ENCODE results near the gene PKD2.
A peak's percentile ranks its signal among the peaks of the same experiment; 100 is the strongest.
"Not testable (repeated sequence)": the region's sequence is repeated elsewhere in the genome, so short reads cannot be mapped to it uniquely, and the experiment has no call there.

PKD2 gene

GRCh38 chr4:88109123-88109881 lies 101.9 kb downstream of the PKD2 start:
- H3K36me3 ChIP-seq (ENCODE audit: insufficient read depth, low read length), result no peaks in the 10 kb centered on the region
- no peak overlapping the region for H3K27ac ChIP-seq (ENCODE audit: low read depth, low read length)
- H3K27me3 ChIP-seq (ENCODE audit: insufficient read depth, low read length), result no peaks in the 10 kb centered on the region
- peak overlapping the region; percentile 26 for H2AFZ ChIP-seq (ENCODE audit: low read length, unreplicated experiment)
- no peak overlapping the region for H3K4me3 ChIP-seq (ENCODE audit: low read depth, low read length)
- H3K79me2 ChIP-seq (ENCODE audit: control insufficient read depth, insufficient read depth, low read length, unreplicated experiment), result no peaks in the 10 kb centered on the region
- peaks cover 54% of the 10 kb centered on the region for H3K4me1 ChIP-seq (ENCODE audit: control insufficient read depth, insufficient read depth, low read length, unreplicated experiment)

- H3K27ac ChIP-seq (ENCODE audit: low read depth, low read length), result no peak overlapping the region
- H3K79me2 ChIP-seq (ENCODE audit: control insufficient read depth, insufficient read depth, low read length, unreplicated experiment), result no peaks in the 10 kb centered on the region
- H2AFZ ChIP-seq (ENCODE audit: low read length, unreplicated experiment), result no peak overlapping the region
- H3K4me3 ChIP-seq (ENCODE audit: low read depth, low read length), result no peak overlapping the region
- peaks cover 40% of the 10 kb centered on the region for H3K4me1 ChIP-seq (ENCODE audit: control insufficient read depth, insufficient read depth, low read length, unreplicated experiment)
- H3K36me3 ChIP-seq (ENCODE audit: insufficient read depth, low read length), result no peaks in the 10 kb centered on the region
- H3K27me3 ChIP-seq (ENCODE audit: insufficient read depth, low read length), result no peaks in the 10 kb centered on the region
Measured at GRCh38 chr4:88110826-88111225, 103.4 kb downstream of the PKD2 start.

- peaks cover 19% of the 10 kb centered on the region for H3K4me1 ChIP-seq (ENCODE audit: control insufficient read depth, insufficient read depth, low read length, unreplicated experiment)
- H2AFZ ChIP-seq (ENCODE audit: low read length, unreplicated experiment), result no peak overlapping the region
- no peaks in the 10 kb centered on the region for H3K79me2 ChIP-seq (ENCODE audit: control insufficient read depth, insufficient read depth, low read length, unreplicated experiment)
- no peak overlapping the region for H3K27ac ChIP-seq (ENCODE audit: low read depth, low read length)
- no peaks in the 10 kb centered on the region for H3K27me3 ChIP-seq (ENCODE audit: insufficient read depth, low read length)
- no peaks in the 10 kb centered on the region for H3K36me3 ChIP-seq (ENCODE audit: insufficient read depth, low read length)
- H3K4me3 ChIP-seq (ENCODE audit: low read depth, low read length), result no peak overlapping the region
Measured at GRCh38 chr4:88112856-88113255, 105.4 kb downstream of the PKD2 start.

DNA sequence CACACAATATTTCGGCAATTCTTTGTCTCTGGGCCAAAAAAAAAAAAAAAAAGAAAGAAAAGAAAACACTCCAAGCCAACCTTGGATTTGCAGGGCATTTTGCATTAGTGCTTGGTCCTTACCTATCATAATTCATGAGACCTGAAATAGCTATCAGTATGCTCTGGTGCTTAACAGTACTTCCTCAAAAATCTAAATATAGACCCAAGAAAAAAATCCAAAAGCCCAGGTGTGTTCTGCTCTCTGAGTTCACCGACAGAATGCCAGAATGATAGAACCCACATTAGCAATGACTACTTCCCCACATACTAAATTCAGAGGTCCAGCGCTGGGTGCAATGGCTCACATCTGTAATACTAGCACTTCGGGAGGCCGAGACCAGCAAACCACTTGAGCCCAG lies 108.2 kb downstream of the PKD2 start:
- H3K4me3 ChIP-seq (ENCODE audit: low read depth, low read length), result no peak overlapping the region
- H3K27me3 ChIP-seq (ENCODE audit: insufficient read depth, low read length), result no peaks in the 10 kb centered on the region
- H2AFZ ChIP-seq (ENCODE audit: low read length, unreplicated experiment), result no peak overlapping the region
- no peak overlapping the region for H3K27ac ChIP-seq (ENCODE audit: low read depth, low read length)
- no peaks in the 10 kb centered on the region for H3K36me3 ChIP-seq (ENCODE audit: insufficient read depth, low read length)
- H3K4me1 ChIP-seq (ENCODE audit: control insufficient read depth, insufficient read depth, low read length, unreplicated experiment), result no peaks in the 10 kb centered on the region
- H3K79me2 ChIP-seq (ENCODE audit: control insufficient read depth, insufficient read depth, low read length, unreplicated experiment), result no peaks in the 10 kb centered on the region

- Histone ChIP-seq H3K4me3 (ENCODE audit: low read depth, low read length) (no peak overlapping the region), H3K27me3 (ENCODE audit: insufficient read depth, low read length) (no peaks in the 10 kb centered on the region), H3K27ac (ENCODE audit: low read depth, low read length) (no peak overlapping the region), H3K4me1 (ENCODE audit: control insufficient read depth, insufficient read depth, low read length, unreplicated experiment) (no peaks in the 10 kb centered on the region), H2AFZ (ENCODE audit: low read length, unreplicated experiment) (no peak overlapping the region), H3K36me3 (ENCODE audit: insufficient read depth, low read length) (0 out of 2 replicates have a peak, but pooled peaks cover 4% of the 10 kb centered on the region), H3K79me2 (ENCODE audit: control insufficient read depth, insufficient read depth, low read length, unreplicated experiment) (no peaks in the 10 kb centered on the region)
Measured at GRCh38 chr4:88119943-88120342, 112.5 kb downstream of the PKD2 start.

DNA sequence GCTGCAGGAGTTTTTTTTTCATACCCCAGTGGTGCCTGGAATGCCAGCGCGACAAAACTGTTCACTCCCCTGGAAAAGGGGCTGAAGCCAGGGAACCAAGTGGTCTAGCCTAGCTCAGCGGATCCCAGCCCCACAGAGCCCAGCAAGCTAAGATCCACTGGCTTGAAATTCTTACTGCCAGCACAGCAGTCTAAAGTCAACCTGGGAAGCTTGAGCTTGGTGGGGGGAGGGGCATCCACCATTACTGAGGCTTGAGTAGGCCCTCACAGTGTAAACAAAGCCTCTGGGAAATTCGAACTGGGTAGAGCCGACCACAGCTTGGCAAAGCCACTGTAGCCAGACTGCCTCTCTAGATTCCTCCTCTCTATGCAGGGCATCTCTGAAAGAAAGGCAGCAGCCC lies 114.8 kb downstream of the PKD2 start:
- H3K36me3 ChIP-seq (ENCODE audit: insufficient read depth, low read length); H2AFZ ChIP-seq (ENCODE audit: low read length, unreplicated experiment); H3K27me3 ChIP-seq (ENCODE audit: insufficient read depth, low read length): not testable (repeated sequence)

More for the DNA sequence above, 114.8 kb downstream of the PKD2 start:
- H3K4me3 ChIP-seq (ENCODE audit: low read depth, low read length); H3K4me1 ChIP-seq (ENCODE audit: control insufficient read depth, insufficient read depth, low read length, unreplicated experiment); H3K27ac ChIP-seq (ENCODE audit: low read depth, low read length); H3K79me2 ChIP-seq (ENCODE audit: control insufficient read depth, insufficient read depth, low read length, unreplicated experiment): not testable (repeated sequence)
